Hindlimb muscle (tissue), 1 donor: ENCODE results near the gene PLPP2. TPM values are rescaled to one million over a fixed set of nuclear protein-coding genes. Genes with fewer than 3 reads are reported as not detected.

Experiments
- DNase-seq: peaks from one replicate; pipeline ENCODE4 v3.0.0-alpha.2; 2013
- polyA plus RNA-seq: library from polyadenylated mRNA; unstranded; fragments of 120-200 nt; gene quantifications from one replicate; pipeline ENCODE4 v1.2.1, GENCODE V29; 2013; ENCODE audit not compliant: insufficient read length

Gene PLPP2
- polyA plus RNA-seq, result 0.26 TPM

DNA sequence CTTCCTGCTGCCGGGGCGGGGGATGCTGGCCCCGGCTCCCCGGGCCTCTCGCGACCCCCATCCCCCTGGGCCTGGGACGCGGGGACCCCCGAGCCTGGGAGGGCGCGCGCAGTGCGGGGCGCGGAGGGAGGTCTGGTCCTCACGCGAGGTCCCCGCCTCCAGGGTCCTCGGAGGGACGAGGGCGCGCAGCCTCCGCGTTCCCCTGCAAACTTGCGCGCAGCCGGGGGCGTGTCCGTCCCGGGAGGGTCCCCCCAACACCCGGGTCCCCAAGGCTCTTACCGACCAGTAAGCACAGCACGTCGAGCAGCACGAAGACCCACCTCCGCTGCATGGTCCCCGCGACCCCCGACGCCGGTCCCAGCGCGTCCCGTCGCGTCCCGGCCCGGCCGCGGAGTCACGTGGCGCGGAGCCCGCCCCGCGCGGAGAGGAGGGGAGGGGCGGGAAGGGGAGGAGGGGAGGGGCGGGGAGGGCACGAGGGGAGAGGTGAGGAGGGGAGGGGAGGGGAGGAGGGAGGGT lies at the start of gene PLPP2:
TSS of gene PLPP2 (minus strand) at position 398 of the 516 bp plus-strand sequence. CDS start at position 331, 67 bp downstream.
- no peak for DNase-seq

DNA sequence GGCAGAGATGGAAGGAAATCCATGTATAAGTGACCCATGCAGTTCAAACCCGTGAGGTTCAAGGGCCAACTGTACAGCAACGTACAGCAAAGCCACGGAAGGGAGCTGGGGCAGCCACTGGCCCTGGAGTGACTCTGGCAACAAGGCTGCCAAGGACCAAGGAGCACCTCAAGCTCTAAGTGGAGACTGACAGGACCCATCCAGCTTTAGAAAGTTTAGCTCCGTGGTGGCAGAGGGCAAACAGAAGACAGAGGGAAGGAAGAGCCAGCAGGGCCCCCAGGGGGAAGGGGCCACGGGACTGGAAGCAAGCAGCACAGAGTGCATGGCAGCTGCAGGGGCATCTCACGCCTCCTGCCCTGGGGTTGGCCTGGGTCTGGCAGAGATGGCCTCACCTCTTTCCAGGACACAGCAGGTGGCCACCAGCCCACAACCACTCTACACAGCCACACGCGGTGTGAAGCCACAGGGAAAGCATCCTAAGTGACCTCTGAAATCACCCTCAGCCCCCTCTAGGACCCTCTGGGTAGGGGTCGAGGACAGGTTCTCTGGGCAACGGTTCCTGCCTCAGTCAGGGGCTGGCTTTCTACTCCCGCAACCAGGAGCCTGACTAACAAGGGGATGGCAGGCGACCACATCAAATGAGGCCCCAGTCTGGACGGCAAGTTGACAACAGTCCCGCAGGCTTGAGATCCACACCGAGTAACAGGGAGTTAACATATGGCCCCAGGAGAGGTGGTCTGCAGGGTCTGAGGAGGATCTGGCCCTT lies 49.6 kb upstream of the PLPP2 start:
- no peak for DNase-seq

DNA sequence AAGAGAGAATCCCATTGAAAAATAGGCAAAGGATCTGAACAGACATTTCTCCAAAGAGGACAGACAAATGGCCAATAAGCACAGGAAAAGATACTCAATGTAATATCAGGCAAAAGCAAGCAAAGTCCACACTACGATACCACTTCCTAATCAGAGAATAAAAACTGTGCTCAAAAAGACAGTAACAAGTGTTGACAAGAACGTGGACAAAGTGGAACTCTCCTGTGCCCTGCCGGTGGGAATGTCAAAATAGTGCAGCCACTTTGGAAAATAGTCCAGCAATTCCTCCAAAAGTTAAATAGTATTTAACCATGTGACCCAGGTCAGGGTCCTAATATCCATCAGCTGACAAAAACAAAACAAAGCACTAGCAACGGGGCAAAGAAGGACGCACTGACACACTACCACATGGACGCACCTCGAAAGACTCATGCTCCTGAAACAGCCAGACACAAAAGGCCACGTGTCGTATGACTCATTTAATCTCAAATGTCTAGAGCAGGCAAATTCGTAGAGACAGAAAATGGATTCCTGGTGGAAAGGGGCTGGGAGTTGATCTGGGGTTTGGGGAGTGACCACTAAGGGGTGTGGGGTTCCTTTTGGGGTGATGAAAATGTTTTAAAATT lies 48.2 kb upstream of the PLPP2 start:
- DNase-seq, result no peak

DNA sequence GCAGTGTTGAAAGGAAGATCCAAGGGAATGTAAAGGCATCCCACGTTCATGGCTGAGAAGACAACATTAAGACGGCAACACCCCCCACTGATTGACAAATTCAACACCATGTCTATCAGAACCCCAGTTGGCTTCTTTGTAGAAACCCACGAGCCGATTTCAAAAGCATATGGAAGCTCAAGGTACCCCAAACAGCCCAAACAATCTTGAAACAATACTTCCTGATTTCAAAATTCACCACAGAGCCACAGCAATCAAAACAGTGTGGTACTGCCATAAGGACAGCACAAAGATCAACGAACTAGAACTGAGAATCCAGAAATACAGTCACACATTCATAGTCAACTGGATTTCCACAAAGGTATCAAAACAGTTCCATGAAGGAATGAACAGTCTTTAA lies 47.2 kb upstream of the PLPP2 start:
- no peak for DNase-seq

DNA sequence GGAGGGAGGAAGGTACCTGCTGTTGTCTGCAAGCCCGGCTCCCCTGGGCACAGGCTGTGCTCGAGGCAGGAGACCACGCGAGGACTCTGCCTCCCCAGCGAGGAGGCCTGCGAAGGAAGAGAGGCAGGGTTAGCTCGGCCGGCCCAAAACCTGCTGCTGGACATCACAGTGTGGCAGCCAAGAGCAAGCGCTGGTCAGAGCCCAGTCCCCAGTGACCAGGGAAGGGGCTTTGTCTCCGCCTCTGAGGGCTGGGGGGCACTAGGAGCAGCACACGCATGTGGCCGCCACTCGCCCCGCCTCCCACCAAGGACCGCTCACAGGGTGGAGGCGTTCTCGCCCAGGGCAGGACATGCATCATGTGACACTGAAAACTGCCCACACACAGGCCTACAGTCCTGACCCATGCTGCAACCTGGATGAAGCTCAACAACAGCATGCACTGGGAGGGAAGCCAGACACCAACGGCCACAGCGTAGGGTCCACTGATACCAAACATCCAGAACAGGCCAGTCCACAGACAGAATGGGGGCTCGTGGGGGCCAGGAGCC lies 44.9 kb upstream of the PLPP2 start:
- DNase-seq, result no peak

DNA sequence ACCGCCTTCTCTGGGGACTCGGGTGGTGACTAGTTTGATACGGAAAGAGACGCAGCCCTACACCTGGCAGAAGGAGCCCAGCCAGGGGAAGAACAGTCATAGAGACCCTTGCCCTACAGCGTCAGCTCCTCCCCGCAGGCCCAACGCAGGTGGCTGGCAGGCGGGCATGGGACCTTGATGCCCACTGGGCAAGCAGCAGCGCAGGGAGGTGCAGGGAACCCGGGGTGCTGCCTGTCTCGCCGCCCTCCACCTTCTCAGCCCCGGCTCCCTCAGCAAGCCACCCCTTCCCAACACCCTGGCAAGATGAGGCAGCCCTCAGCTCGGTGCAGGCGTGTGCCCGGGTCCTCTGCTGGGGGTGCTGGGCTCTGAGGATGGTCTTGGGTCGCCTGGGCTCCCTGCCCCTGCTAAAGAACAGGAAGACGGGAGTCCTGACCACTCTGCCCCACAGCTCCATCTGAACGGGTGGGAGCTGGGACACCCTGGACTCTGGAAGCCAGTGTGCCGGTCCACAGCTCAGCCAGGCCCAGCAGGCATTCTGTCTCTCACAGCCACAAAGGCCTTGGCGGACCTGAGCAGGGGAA lies 44.4 kb upstream of the PLPP2 start:
- no peak for DNase-seq

DNA sequence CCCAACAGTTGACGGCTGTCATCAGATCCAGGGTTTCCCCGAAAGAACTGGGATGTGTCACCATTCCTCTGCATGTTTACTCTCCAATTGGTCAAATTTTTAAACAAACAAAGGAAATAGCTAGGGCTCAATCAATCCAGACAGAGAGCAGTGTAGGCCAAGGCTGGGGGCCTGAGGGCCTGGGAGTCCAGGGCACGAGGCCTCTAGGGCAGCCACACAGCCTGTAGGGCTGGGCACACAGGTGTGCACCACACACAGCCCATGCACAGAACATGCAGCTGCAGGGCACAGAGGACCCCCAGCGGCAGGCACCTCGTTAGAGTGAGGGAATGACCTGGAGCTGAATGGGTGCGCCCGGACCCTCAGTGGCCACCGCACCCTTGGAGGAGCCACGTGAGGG lies 43.9 kb upstream of the PLPP2 start:
- no peak for DNase-seq

DNA sequence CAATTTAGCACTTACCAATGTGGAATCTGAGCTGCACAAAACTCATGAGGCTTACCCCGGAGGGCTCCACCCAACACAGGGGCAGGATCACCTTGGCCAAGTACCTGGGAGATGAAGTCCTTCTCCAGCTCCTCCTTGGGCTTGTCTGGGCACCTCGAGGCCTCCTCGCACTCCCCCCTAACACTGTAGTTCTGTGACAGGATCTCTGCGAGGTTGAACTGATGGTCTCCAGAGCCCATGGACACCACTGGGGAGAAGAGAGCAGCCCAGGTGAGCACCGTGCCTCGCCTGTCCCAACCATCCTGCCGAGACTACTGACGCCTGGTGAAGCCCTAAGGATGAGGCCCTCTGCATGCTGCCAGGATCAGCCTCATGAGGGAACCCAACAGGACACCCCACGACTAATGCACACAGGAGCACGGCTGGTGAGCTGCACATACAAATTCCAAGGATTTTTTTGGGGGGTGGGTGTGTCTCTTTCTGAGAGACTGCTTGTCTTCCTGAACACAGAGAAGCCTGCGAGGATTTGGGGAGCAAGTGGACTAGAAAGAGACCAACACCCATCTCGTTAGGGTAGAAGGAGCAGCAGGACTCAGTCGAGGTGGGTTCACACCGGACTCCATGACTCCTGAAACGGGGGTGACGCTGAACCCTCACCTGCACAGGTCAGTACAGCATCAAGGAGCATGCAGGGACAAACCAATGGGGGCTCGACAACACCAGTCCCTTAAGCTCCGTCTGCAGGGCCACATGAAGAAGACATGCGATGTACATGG lies 43.3 kb upstream of the PLPP2 start:
- DNase-seq, result no peak

DNA sequence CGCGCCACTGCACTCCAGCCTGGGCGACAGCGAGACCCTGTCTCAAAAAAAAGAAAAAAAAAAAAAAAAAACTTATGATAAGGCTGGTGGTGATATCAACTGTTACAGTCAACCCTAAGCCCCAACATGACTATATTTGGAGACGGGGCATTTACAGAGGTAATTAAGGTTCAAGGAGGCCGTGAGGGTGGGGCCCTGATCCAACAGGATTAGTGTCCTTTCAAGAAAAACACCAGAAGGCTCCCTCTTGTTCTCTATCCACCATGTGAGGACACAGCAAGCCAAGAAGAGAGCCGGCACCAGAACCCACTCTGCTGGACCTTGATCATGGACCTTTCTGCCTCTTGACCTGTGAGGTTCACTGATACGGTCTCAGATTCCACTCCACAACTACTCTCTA lies 39.3 kb upstream of the PLPP2 start:
- DNase-seq, result no peak

DNA sequence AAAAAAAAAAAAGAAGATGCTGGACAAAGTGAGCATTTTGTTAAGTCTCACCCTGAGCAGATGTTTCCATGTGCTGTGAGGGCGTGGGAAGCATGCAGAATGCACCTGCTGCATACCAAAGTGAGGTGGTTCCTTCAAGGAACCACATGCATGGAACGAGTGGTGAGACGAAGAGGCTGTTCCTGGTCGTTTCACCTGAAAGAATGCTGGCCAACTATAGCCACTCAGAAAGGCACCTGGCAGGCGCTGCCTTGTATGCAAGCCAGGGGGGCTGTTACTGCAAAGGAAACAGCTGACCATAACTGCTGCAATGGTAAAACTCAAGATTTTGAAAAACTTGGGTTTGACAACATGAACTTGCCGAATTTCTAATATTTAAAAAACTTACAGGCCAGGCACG lies 38.7 kb upstream of the PLPP2 start:
- no peak for DNase-seq

DNA sequence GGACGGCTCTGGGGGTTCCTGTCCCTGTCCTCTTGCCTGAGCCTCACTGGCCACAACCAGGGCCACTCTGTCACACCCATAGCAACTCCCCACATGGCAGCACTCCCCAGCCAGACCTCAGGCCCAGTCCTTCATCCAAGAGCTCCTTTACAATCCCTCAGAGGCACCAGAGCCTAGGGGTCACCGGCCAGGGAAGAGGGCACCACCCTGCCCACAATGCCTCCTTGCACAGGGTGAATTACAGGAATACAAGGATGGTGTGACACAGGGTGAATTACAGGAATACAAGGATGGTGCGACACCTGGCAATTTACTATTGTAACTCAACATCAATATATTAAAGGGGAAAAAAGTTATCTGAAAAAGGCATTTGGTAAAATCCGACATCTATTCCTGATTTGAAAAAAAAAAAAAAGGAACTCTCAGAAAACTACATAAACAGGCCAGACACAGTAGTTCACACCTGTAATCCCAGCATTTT lies 36.9 kb upstream of the PLPP2 start:
- no peak for DNase-seq

DNA sequence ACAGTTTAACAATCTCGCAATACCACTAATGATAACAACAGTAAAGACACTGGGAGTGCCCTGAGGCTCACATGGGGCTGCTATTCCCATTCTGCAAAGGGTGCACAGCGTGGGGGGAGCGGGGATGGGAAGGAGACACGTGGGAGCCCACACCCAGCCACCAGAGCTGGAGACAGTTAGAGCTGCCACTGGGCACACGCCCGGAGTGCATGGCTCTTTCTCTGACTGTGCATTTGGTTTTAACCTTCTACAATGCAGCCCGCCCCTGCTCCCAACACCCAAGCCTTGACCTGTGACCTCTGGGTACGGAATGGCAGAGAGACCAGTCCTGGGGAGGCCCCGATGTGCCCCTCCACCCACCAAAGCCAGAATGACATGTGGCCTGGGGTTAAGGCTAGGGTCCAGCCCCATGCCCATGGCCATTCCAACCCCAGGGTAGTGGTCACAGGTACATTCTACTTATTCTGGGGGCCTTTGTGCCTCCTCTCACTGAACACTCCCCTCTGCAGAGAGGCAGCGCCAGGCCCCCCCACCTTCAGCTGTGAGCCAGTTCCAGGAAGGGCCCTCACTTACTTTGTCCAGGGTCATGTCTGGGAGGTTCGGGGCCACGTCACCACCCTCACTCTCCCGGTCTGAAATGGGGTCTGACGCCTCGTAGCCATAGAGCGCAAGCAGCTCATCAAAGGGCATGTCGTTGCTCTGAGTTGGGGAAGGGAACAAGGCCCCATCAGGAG lies 36.3 kb upstream of the PLPP2 start:
- no peak for DNase-seq

DNA sequence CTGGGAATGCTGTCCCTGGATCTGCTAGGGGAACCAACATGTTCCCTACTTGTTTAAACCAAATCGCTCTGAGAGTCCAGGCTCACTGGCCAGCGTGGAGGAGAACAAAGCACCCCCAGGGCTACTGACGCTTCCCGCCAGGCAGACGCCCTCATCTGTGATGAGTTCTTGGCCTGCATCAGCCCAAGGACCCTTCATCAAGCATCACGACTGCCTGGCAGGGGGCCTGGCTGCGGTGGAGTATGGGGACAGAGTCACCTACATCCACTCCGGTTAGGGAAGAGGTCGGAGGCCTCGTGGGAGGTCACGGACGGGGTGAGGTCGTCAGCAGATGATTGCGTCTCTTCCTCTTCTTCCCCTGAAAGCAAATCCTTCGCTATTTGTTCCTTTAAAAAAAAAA lies 35.7 kb upstream of the PLPP2 start:
- DNase-seq, result no peak

DNA sequence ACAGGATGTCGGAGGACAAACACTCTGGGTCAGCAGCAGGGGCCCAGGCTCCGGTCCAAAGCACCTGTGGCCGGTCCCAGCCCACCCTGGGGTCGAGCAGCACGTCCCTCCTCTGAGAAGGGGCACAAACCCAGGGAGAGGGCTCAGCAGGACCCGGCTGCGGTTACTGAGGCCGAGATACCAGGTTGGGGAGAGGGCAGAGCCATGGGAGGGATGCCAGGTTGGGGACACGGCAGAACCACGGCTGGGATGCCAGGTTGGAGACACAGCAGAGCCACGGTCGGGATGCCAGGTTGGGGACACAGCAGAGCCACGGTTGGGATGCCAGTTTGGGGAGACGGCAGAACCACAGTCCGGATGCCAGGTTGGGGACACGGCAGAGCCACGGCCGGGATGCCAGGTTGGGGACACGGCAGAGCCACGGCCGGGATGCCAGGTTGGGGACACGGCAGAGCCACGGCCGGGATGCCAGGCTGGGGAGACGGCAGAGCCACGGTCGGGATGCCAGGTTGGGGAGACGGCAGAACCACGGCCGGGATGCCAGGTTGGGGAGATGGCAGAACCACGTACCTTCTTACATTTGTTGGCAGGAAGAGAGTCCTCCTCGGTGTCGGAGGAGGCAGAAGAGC lies 34.8 kb upstream of the PLPP2 start:
- DNase-seq, result no peak

DNA sequence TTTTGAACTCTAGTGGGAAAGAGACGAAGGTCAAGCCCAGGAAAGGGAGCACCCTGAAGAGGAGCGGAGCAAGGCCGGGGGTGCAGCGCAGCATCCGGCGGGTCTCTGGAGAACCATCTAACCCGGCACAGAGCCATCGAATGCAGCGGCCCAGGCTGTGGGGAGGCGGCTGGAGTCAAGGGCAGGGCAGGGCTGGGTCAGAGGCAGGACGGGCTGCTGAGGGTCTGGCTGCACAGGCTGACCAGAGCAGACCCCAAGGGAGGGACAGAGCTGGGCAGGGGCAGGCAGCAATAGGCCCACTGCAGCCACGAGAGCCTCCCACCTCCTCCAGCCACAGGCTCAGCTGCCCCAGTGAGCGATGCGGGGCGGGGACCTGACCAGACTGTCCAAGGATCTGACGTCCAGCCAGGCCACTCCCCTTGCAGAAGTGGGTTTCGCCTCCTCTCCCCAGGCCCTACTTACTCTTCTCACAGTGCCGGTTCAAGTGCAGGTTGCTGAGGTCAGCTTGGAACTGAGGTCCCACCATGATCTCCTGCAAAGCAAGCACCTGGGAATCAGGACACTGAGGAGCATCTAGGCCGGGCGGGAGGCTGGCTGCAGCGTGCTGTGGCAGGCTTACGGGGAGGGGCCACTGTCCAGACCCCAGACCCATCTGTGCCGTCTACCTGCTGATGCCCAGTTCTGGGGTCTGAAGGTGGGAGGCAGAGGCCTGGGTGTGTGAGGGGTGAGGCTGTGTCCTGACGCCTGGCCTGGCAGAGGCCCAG lies 34.2 kb upstream of the PLPP2 start:
- DNase-seq, result no peak

DNA sequence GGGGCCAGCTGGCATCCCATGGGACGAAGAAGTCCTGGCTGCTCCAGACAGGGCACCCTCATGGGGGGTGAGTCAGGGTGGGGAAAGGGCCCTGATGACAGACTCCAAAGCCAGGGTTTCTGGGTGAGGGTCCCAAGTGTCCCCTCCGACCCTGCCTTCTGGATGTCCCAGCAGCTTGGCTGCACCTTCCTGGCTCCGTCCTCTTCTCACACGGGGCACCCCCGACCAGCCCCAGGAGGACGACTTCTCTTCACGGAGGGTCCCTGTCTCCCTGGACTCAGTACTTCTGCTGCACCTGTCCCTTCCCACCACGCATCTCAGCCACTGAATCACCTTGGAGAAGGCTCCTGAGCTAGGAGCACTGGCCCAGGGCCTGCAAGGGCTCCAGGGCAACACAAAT lies 33.5 kb upstream of the PLPP2 start:
- no peak for DNase-seq

DNA sequence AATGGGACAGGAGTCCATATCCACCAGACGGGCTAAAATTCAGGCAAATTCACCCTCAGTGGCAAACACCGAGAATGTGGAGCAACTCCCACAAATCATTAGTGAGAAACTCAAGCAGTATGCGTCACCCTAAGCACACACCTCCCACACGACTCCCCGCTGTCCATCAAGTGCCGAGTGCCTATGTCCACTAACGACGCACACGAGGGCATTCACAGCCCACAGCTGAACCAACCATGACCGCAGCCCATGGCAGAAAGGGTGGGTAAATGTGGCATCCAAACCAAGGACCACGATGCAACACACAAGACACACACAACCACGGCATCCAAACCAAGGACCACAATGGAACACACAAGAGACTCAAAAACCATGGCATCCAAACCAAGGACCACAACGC lies 31.4 kb upstream of the PLPP2 start:
- DNase-seq, result no peak

DNA sequence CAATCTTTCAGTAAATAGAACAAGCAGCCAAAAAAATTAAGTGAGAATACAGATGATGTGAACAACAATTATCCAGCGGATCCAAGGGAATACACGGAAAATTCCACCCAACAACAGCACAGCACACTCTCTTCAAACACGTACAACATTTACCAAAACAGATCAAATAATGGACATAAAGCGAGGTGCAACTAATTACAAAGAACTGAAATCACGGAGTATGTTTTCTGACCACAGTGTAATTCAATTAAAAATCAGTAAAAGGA lies 27.2 kb upstream of the PLPP2 start:
- no peak for DNase-seq

DNA sequence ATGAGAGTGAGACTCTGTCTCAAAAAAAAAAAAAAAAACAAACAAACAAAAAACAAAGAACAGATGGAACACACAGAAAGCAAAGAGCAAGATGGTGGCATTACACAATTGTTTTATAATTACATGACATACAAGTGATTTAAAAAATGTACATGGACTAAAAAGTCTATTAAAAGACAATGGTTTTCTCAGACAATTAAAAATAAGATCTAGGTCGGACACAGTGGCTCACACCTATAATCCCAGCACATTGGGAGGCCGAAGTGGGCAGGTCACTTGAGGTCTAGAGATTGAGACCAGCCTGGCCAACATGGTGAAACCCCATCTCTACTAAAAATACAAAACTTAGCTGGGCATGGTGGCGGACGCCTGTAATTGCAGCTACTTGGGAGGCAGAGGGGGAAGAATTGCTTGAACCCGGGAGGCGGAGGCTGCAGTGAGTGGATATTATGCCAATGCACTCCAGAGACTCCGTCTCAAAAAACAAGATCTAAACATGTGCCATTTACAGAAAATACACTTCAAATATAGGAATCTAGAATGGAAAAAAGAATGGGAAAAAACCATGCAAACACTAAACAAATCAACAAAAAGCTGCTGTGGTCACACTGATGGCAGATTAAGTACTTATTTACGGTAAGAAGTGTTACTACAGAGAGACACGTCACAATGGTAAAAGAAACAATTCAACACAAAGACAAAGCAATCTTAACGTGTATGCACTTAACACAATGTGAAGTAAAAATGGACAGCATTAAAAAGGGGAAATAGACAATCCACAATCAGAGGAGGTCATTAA lies 26.7 kb upstream of the PLPP2 start:
- DNase-seq, result no peak

DNA sequence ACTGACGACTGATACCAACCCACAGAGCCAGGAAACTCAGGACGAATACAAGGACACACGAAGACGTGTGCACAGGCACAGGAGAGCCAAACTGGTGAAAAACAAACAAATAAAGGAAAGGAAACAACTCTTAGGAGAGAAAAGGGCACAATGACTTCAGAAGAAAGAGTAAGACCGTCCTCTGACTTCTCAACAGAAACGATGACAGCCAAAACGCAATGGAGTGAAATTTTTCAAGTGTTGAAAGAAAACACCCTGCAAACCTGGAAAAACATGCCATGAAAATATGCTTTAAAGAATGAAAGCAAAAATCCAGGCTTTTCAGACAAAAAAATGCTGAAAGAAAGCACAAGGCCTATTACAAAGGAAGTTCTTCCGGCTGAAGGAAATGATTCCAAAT lies 24.6 kb upstream of the PLPP2 start:
- no peak for DNase-seq
